Glutamatergic neuron (in vitro differentiated cells): ENCODE data around the gene MYT1. TPM values are rescaled to one million over a fixed set of nuclear protein-coding genes. Genes with fewer than 3 reads are reported as not detected.

Source experiments
- total RNA-seq: library from RNA; stranded (reverse); fragmentation: NEBNext Ultra II Directional; extraction: Animal tissue kit (Norgen Biotek cat#: 25700); gene quantifications from one replicate; pipeline ENCODE4 v1.2.1, GENCODE V29; 2021; ENCODE audit not compliant: unreplicated experiment

Gene MYT1
- total RNA-seq, 1 donor from 2014 or later, result 159 TPM

Other genes with a start within 250 kb of the MYT1 start
- 130 TPM for gene UCKL1, start 208.0 kb upstream of the MYT1 start, total RNA-seq
- gene ZNF512B, start 194.5 kb upstream of the MYT1 start, total RNA-seq, result 32.2 TPM
- 3.1 TPM for gene SAMD10, start 184.8 kb upstream of the MYT1 start, total RNA-seq
- gene PRPF6, start 183.3 kb upstream of the MYT1 start, total RNA-seq, result 60.9 TPM
- 3.9 TPM for gene C20orf204, start 128.3 kb upstream of the MYT1 start, total RNA-seq
- gene SOX18, start 114.8 kb upstream of the MYT1 start, total RNA-seq, result 0.66 TPM
- gene TCEA2, start 101.3 kb upstream of the MYT1 start, total RNA-seq, result 102 TPM
- gene RGS19, start 84.9 kb upstream of the MYT1 start, total RNA-seq, result 4.4 TPM
- gene OPRL1, start 84.4 kb upstream of the MYT1 start, total RNA-seq, result 2.9 TPM
- gene LKAAEAR1, start 80.1 kb upstream of the MYT1 start, total RNA-seq, result not detected
- gene NPBWR2, start 56.9 kb upstream of the MYT1 start, total RNA-seq, result not detected
- 82.4 TPM for gene PCMTD2, start 91.3 kb downstream of the MYT1 start, total RNA-seq